ENCODE data around the gene GRIN2D.

Gene GRIN2D

GRCh38 chr19:48442116-48443035, 48.9 kb downstream of the GRIN2D start:
- peak; percentile 38 for DNase-seq (ENCODE audit: low spot score)

GRCh38 chr19:48443256-48443655, 49.8 kb downstream of the GRIN2D start:
- peak; percentile 38 for DNase-seq (ENCODE audit: low spot score)
